Activated naive CD4-positive, alpha-beta T cell treated with anti-CD3 and anti-CD28 coated beads, Interleukin-2, amount 50 U/mL, for 72 hours (primary cell): Measurements from ENCODE around the gene PRSS2. TPM values are rescaled to one million over a fixed set of nuclear protein-coding genes. Genes with fewer than 3 reads are reported as not detected.

Source experiments
- ATAC-seq, 2 donors: fragments of 150-1000 bp; cut with Tn5 transposase; 2 replicates each; pipeline ENCODE4 v1.10.0; 2021; ENCODE audit warnings: mild to moderate bottlenecking in 2 of 2, moderate library complexity in 2 of 2
- DNase-seq, 2 donors: peaks; one replicate each; pipeline ENCODE4 v3.0.0; 2021 to 2022; ENCODE audit warnings: low spot score in 2 of 2
- H3K27ac Mint-ChIP-seq, 2 donors: one replicate each; pipeline ENCODE4 v1.8.0; 2022; ENCODE audit warnings: mild to moderate bottlenecking in 2 of 2, mixed read lengths in 2 of 2
- H3K36me3 Mint-ChIP-seq, 2 donors: one replicate each; pipeline ENCODE4 v1.8.0; 2022; ENCODE audit warnings: mixed read lengths in 2 of 2
- H3K9me3 Mint-ChIP-seq, 2 donors: one replicate each; pipeline ENCODE4 v1.8.0; 2022; ENCODE audit warnings: mixed read lengths in 2 of 2
- total RNA-seq, 2 donors: library from RNA; stranded (reverse); gene quantifications; one replicate each; pipeline ENCODE4 v1.2.3, GENCODE V29; 2022

Gene PRSS2
- total RNA-seq, 2 donors from 2014 or later = 0.82 TPM; not detected in 1

GRCh38 chr7:142792129-142792528, 21.4 kb downstream of the PRSS2 start:
- no peak for ATAC-seq
- H3K27ac Mint-ChIP-seq = peak overlapping the region; percentile 98 to 100
- no peak for DNase-seq
- peaks cover 65 to 91% of the 10 kb centered on the region in 2 donors for H3K36me3 Mint-ChIP-seq
- no peaks in the 10 kb centered on the region for H3K9me3 Mint-ChIP-seq

DNA sequence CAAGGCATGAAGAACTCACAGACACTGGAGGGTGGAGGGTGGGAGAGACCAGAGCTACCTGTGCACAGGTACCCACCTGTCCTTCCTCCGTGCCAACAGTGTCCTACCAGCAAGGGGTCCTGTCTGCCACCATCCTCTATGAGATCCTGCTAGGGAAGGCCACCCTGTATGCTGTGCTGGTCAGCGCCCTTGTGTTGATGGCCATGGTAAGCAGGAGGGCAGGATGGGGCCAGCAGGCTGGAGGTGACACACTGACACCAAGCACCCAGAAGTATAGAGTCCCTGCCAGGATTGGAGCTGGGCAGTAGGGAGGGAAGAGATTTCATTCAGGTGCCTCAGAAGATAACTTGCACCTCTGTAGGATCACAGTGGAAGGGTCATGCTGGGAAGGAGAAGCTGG, 21.8 kb downstream of the PRSS2 start:
- DNase-seq (no peak), ATAC-seq (no peak)
- Mint-ChIP-seq H3K9me3 (no peaks in the 10 kb centered on the region), H3K36me3 (peaks cover 70 to 91% of the 10 kb centered on the region in 2 donors), H3K27ac (peak overlapping the region; percentile 98 to 100)

GRCh38 chr7:142793156-142793555, 22.4 kb downstream of the PRSS2 start:
- ATAC-seq (no peak), DNase-seq (no peak)
- H3K9me3 Mint-ChIP-seq = no peaks in the 10 kb centered on the region
- H3K36me3 Mint-ChIP-seq = peaks cover 75 to 91% of the 10 kb centered on the region in 2 donors
- peak overlapping the region; percentile 98 to 100 for H3K27ac Mint-ChIP-seq

- DNase-seq (no peak), ATAC-seq (peak; percentile 21 to 35)
- H3K9me3 Mint-ChIP-seq = no peaks in the 10 kb centered on the region
- peak overlapping the region; percentile 100 for H3K27ac Mint-ChIP-seq
- peaks cover 76 to 91% of the 10 kb centered on the region in 2 donors for H3K36me3 Mint-ChIP-seq
Observed at GRCh38 chr7:142795339-142795863, 24.6 kb downstream of the PRSS2 start.

DNA sequence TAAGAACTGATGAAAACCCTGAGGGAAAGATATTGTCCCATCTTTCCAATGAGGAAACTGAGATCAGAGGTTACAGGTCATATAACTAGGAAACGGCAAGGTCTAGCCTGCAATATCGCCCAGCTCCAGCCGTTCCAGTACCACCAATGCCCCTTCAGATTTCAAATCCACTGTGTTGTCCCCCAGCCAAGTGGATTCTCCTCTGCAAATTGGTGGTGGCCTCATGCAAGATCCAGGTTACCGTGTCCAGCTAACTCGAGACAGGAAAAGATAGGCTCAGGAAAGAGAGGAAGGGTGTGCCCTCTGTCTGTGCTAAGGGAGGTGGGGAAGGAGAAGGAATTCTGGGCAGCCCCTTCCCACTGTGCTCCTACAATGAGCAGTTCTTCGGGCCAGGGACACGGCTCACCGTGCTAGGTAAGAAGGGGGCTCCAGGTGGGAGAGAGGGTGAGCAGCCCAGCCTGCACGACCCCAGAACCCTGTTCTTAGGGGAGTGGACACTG, 25.3 kb downstream of the PRSS2 start:
- ATAC-seq (no peak), DNase-seq (no peak)
- Mint-ChIP-seq H3K27ac (peak overlapping the region; percentile 100), H3K36me3 (peaks cover 76 to 91% of the 10 kb centered on the region in 2 donors), H3K9me3 (no peaks in the 10 kb centered on the region)

- ATAC-seq (no peak), DNase-seq (no peak)
- peak overlapping the region; percentile 100 for H3K27ac Mint-ChIP-seq
- H3K36me3 Mint-ChIP-seq = peaks cover 77 to 92% of the 10 kb centered on the region in 2 donors
- H3K9me3 Mint-ChIP-seq = no peaks in the 10 kb centered on the region
Observed at GRCh38 chr7:142796501-142797390, 26.0 kb downstream of the PRSS2 start.

DNA sequence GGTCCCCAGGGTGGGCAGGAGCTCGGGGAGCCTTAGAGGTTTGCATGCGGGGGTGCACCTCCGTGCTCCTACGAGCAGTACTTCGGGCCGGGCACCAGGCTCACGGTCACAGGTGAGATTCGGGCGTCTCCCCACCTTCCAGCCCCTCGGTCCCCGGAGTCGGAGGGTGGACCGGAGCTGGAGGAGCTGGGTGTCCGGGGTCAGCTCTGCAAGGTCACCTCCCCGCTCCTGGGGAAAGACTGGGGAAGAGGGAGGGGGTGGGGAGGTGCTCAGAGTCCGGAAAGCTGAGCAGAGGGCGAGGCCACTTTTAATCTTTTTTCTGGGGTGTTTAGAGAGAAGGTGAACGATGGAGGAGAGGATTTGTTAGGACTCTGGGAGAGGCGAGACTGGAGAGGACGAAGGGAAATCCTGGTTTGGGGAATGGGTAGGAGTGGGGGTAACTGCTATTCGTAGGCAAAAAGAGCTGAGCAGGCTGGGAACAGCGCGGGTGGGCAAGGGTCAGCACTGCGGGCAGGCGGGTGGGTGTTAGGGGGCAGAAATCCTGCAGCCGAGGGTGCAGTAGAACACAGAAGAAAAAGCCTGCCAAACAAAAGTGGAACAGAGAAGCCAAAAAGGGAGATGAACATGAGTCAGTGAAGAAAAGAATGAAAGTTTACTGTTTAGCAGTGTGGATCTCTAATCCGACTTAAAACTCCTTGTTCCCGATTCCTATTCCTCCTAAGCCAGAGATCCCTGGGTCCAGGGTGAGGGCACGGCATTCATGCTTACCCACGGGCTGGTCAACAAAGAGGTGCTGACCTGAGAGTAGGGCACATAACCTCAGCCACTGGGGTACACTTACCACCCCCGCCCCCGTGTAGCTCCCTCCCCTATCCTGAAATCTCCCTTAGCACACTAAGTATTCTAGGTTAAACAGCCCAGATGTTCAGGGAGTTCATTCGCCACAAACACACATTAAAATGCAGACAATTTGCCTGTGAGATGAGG, 26.9 kb downstream of the PRSS2 start:
- no peak for DNase-seq
- Mint-ChIP-seq H3K27ac (peak overlapping the region; percentile 100), H3K9me3 (no peaks in the 10 kb centered on the region), H3K36me3 (peaks cover 81 to 92% of the 10 kb centered on the region in 2 donors)
- peak in 1 of 2 donors; percentile 14 for ATAC-seq

- DNase-seq (no peak), ATAC-seq (peak; percentile 23 to 36)
- Mint-ChIP-seq H3K36me3 (peaks cover 79 to 92% of the 10 kb centered on the region in 2 donors), H3K27ac (peak overlapping the region; percentile 100), H3K9me3 (no peaks in the 10 kb centered on the region)
Observed at GRCh38 chr7:142798451-142799436, 28.0 kb downstream of the PRSS2 start.

GRCh38 chr7:142799437-142799835, 28.7 kb downstream of the PRSS2 start:
- ATAC-seq (no peak), DNase-seq (no peak)
- peaks cover 74 to 92% of the 10 kb centered on the region in 2 donors for H3K36me3 Mint-ChIP-seq
- H3K27ac Mint-ChIP-seq = peak overlapping the region; percentile 100
- H3K9me3 Mint-ChIP-seq = peaks cover 0 to under 1% of the 10 kb centered on the region in 2 donors

DNA sequence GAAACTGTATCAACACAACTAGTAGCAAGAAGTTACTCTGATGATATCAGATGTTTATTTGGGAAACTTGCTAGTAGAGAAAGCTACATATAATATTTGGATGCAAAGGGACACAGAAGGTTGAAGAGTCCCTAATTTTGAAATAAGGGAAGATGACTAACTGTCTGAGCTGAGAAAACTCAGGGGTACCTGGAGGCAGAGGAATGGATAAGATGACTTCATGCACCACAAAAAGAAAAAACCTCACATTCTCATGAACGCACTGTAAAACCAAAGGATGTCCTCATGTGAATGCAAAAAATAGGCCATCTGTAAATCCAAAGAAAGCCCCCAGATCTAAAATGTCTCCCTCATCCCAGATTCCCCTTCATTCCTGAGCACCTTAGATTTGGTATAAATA, 29.3 kb downstream of the PRSS2 start:
- H3K9me3 Mint-ChIP-seq = peaks cover 0 to 4% of the 10 kb centered on the region in 2 donors
- peak overlapping the region; percentile 100 for H3K27ac Mint-ChIP-seq
- H3K36me3 Mint-ChIP-seq = peaks cover 74 to 93% of the 10 kb centered on the region in 2 donors
- DNase-seq = no peak
- peak; percentile 46 to 48 for ATAC-seq

- DNase-seq = no peak
- ATAC-seq = peak in 1 of 2 donors; percentile 6
Observed at GRCh38 chr7:142800699-142801260, 30.0 kb downstream of the PRSS2 start.

GRCh38 chr7:142801601-142802295, 31.0 kb downstream of the PRSS2 start:
- Mint-ChIP-seq H3K9me3 (peaks cover 0 to 4% of the 10 kb centered on the region in 2 donors), H3K27ac (peak overlapping the region; percentile 97 to 100), H3K36me3 (peaks cover 65 to 86% of the 10 kb centered on the region in 2 donors)
- DNase-seq (no peak), ATAC-seq (no peak)

More at GRCh38 chr7:142800699-142801260, 30.0 kb downstream of the PRSS2 start:
- peaks cover 74 to 95% of the 10 kb centered on the region in 2 donors for H3K36me3 Mint-ChIP-seq
- H3K9me3 Mint-ChIP-seq = peaks cover 0 to 4% of the 10 kb centered on the region in 2 donors
- H3K27ac Mint-ChIP-seq = peak overlapping the region; percentile 100

DNA sequence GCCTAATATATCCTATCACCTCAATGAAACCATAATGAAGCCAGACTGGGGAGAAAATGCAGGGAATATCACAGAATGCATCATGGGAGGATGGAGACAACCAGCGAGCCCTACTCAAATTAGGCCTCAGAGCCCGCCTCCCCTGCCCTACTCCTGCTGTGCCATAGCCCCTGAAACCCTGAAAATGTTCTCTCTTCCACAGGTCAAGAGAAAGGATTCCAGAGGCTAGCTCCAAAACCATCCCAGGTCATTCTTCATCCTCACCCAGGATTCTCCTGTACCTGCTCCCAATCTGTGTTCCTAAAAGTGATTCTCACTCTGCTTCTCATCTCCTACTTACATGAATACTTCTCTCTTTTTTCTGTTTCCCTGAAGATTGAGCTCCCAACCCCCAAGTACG, 31.5 kb downstream of the PRSS2 start:
- Mint-ChIP-seq H3K27ac (peak overlapping the region; percentile 97 to 100), H3K9me3 (peaks cover 0 to 4% of the 10 kb centered on the region in 2 donors), H3K36me3 (peaks cover 62 to 83% of the 10 kb centered on the region in 2 donors)
- DNase-seq (no peak), ATAC-seq (no peak)

DNA sequence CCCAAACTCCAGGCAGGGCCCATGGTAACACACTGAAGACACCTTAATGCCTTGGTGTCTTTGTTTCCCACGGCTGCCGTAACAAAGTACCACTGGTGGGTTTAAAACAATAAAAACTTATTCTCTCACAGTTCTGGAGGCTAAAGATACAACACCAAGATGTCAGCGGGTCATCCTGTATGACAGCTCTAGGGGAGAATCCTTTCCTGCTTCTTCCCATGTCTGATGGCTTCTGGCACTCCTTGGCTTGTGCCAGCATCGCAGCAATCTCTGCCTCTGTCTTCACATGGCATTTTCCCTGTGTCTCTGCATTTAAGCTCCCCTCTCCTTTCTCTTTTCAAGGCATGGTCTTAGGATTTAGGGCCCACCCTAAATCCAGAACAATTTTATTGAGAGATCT, 33.1 kb downstream of the PRSS2 start:
- H3K9me3 Mint-ChIP-seq = peaks cover 0 to 4% of the 10 kb centered on the region in 2 donors
- ATAC-seq (no peak), DNase-seq (no peak)
- peak overlapping the region; percentile 97 to 100 for H3K27ac Mint-ChIP-seq
- peaks cover 46 to 67% of the 10 kb centered on the region in 2 donors for H3K36me3 Mint-ChIP-seq
